ENCODE measurements around the gene SLC7A10. TPM values are rescaled to one million over a fixed set of nuclear protein-coding genes. Genes with fewer than 3 reads are reported as not detected.

SLC7A10 gene
- total RNA-seq, 1 experiment from 2014 or later = 2.9 TPM

GRCh38 chr19:33251526-33252090 lies 26.0 kb upstream of the SLC7A10 start:
- Histone ChIP-seq H3K27ac (ENCODE audit: insufficient read length, low read depth, low read length) (no peak overlapping the region), H4K5ac (ENCODE audit: insufficient read length, low read depth, low read length) (no peak overlapping the region), H3K27me3 (ENCODE audit: insufficient read depth, low read length) (no peaks in the 10 kb centered on the region), H2AK5ac (ENCODE audit: insufficient read length, low read length) (no peak overlapping the region), H2BK12ac (ENCODE audit: insufficient read length, low read depth, low read length) (no peak overlapping the region), H3K9me3 (ENCODE audit: control insufficient read depth, low read depth, low read length) (no peaks in the 10 kb centered on the region), H2BK120ac (ENCODE audit: low read depth, low read length, poor library complexity, severe bottlenecking) (no peak overlapping the region), H4K8ac (replicated peaks; ENCODE audit: insufficient read length, low read depth, low read length) (no peak overlapping the region), H3K4me2 (ENCODE audit: insufficient read depth, insufficient read length, low read length) (no peak overlapping the region), H3K4me1 (ENCODE audit: insufficient read depth, low read length) (no peaks in the 10 kb centered on the region), H4K91ac (ENCODE audit: insufficient read length, low read depth, low read length) (no peak overlapping the region), H3K4ac (ENCODE audit: low read depth, low read length) (no peak overlapping the region), H3K14ac (ENCODE audit: insufficient read depth, low read length) (no peak overlapping the region), H3K79me2 (ENCODE audit: insufficient read depth, low read length) (no peaks in the 10 kb centered on the region), H3T11ph (ENCODE audit: low read length) (no peak overlapping the region), H3K23ac (ENCODE audit: insufficient read length, low read depth, low read length) (no peak overlapping the region), H3K9ac (ENCODE audit: extremely low read depth, insufficient read length, low read length) (no peak overlapping the region), H2AFZ (ENCODE audit: low read length) (no peak overlapping the region), H2BK15ac (ENCODE audit: low read depth, low read length) (no peak overlapping the region), H3K79me1 (ENCODE audit: insufficient read depth, low read depth, low read length, poor library complexity, severe bottlenecking) (no peaks in the 10 kb centered on the region), H3K18ac (ENCODE audit: insufficient read length, low read depth, low read length) (no peak overlapping the region), H3K56ac (ENCODE audit: insufficient read length, low read depth, low read length) (no peak overlapping the region), H3K23me2 (ENCODE audit: insufficient read length, low read depth, low read length, poor library complexity, severe bottlenecking) (no peaks in the 10 kb centered on the region), H2BK5ac (ENCODE audit: insufficient read length, low read length) (no peak overlapping the region), H4K20me1 (ENCODE audit: control insufficient read depth, insufficient read depth, insufficient read length) (no peaks in the 10 kb centered on the region), H2BK20ac (ENCODE audit: low read depth, low read length, poor library complexity, severe bottlenecking) (no peak overlapping the region)
- H3K9me3 Mint-ChIP-seq = no peaks in the 10 kb centered on the region
- no peak for TF ChIP-seq CTCF (conservative IDR thresholded peaks at IDR 0.05)
- H3K36me3 Mint-ChIP-seq (ENCODE audit: insufficient read depth in 1 of 3, low read depth in 3 of 3) = no peaks in the 10 kb centered on the region
- no CpG with 5 or more reads among the region's 17 CpGs for WGBS (ENCODE audit: extremely low coverage, insufficient read length, low lambda C conversion rate)
- peaks cover 0 to 3% of the 10 kb centered on the region in 2 experiments; a peak in 2 of 4 replicates for H3K4me1 Mint-ChIP-seq
- no peak overlapping the region for H3K4me3 Mint-ChIP-seq
- DNase-seq = no peak
- H3K27me3 Mint-ChIP-seq (ENCODE audit: low read depth) = peaks cover 3% of the 10 kb centered on the region
- no peak overlapping the region for H3K27ac Mint-ChIP-seq
